Measurements from ENCODE around the gene MSRB3.

- TF ChIP-seq EZH2phosphoT487 (IDR thresholded peaks at IDR 0.05; ENCODE audit: low read depth): no peak
- no peak for TF ChIP-seq CTCF (IDR thresholded peaks at IDR 0.05; ENCODE audit: low read depth, low read length)
Measured at GRCh38 chr12:65275627-65276026, 2.9 kb upstream of the MSRB3 start.
